HepG2 (cell line): ENCODE results near the gene RNF40. TPM values are rescaled to one million over a fixed set of nuclear protein-coding genes. Genes with fewer than 3 reads are reported as not detected.
A peak's percentile ranks its signal among the peaks of the same experiment; 100 is the strongest.

Source experiments
- CEBPB ChIP-seq: IDR thresholded peaks from 2 replicates; pipeline ENCODE4 v1.6.1; 2011; ENCODE audit warnings: low read depth, low read length, improper control_type of control experiment, borderline replicate concordance
- EEA1 ChIP-seq: sonication (generic); formaldehyde crosslinking; IDR thresholded peaks from 2 replicates; pipeline ENCODE4 v1.5.1; 2020; ENCODE audit warnings: mild to moderate bottlenecking, missing genetic modification reagents, borderline replicate concordance
- ISX ChIP-seq: sonication (generic); formaldehyde crosslinking; conservative IDR thresholded peaks from 2 replicates; pipeline ENCODE4 v1.5.0; 2020; ENCODE audit warnings: missing genetic modification reagents
- JDP2 ChIP-seq: sonication (generic); formaldehyde crosslinking; IDR thresholded peaks from 2 replicates; pipeline ENCODE4 v1.8.1; 2022; ENCODE audit warnings: missing genetic modification reagents, borderline replicate concordance
- KAT7 ChIP-seq: IDR thresholded peaks from 2 replicates; pipeline ENCODE4 v1.6.1; 2018; ENCODE audit warnings: borderline replicate concordance, missing compliant biosample characterization
- KDM1A ChIP-seq: IDR thresholded peaks from 2 replicates; pipeline ENCODE4 v1.6.1; 2016; ENCODE audit warnings: missing compliant biosample characterization
- KLF15 ChIP-seq: sonication (generic); formaldehyde crosslinking; IDR thresholded peaks from 2 replicates; pipeline ENCODE4 v1.8.1; 2023; ENCODE audit warnings: borderline replicate concordance, mild to moderate bottlenecking, inconsistent platforms, missing genetic modification reagents, mixed read lengths
- MBNL3 ChIP-seq: fragments of 250-450 bp; sonication (Bioruptor Pico); conservative IDR thresholded peaks from 2 replicates; pipeline ENCODE4 v1.8.0; 2022; ENCODE audit warnings: mild to moderate bottlenecking, inconsistent platforms
- NPAS2 ChIP-seq: sonication (generic); formaldehyde crosslinking; IDR thresholded peaks from 2 replicates; pipeline ENCODE4 v1.8.0; 2022; ENCODE audit warnings: mild to moderate bottlenecking, missing genetic modification reagents, borderline replicate concordance
- PHF21A ChIP-seq: sonication (generic); formaldehyde crosslinking; IDR thresholded peaks from 2 replicates; pipeline ENCODE4 v1.5.0; 2020; ENCODE audit warnings: mild to moderate bottlenecking, missing genetic modification reagents
- RBAK ChIP-seq: sonication (generic); formaldehyde crosslinking; IDR thresholded peaks from 2 replicates; pipeline ENCODE4 v1.5.1; 2020; ENCODE audit warnings: mild to moderate bottlenecking, missing genetic modification reagents
- RFXAP ChIP-seq: sonication (generic); formaldehyde crosslinking; IDR thresholded peaks from 2 replicates; pipeline ENCODE4 v1.4.0; 2020; ENCODE audit warnings: missing genetic modification reagents, borderline replicate concordance
- RXRA ChIP-seq: sonication (generic); formaldehyde crosslinking; IDR thresholded peaks from 2 replicates; pipeline ENCODE4 v1.5.1; 2020; ENCODE audit warnings: missing genetic modification reagents
- SP140L ChIP-seq: sonication (generic); formaldehyde crosslinking; IDR thresholded peaks from 2 replicates; pipeline ENCODE4 v1.4.0; 2020; ENCODE audit warnings: missing genetic modification reagents, borderline replicate concordance
- TARDBP ChIP-seq: sonication (generic); formaldehyde crosslinking; IDR thresholded peaks from 2 replicates; pipeline ENCODE4 v1.8.0; 2022; ENCODE audit warnings: mild to moderate bottlenecking, missing genetic modification reagents
- ZBTB8A ChIP-seq: sonication (generic); formaldehyde crosslinking; IDR thresholded peaks from 2 replicates; pipeline ENCODE4 v1.4.0; 2020; ENCODE audit warnings: mild to moderate bottlenecking, low read depth, missing genetic modification reagents, borderline replicate concordance
- ZNF10 ChIP-seq: sonication (generic); formaldehyde crosslinking; IDR thresholded peaks from 2 replicates; pipeline ENCODE4 v1.4.0; 2020; ENCODE audit warnings: mild to moderate bottlenecking, low read depth, missing genetic modification reagents, borderline replicate concordance
- ZNF331 ChIP-seq: sonication (generic); formaldehyde crosslinking; IDR thresholded peaks from 2 replicates; pipeline ENCODE4 v1.4.0; 2020; ENCODE audit warnings: missing genetic modification reagents
- ZNF891 ChIP-seq: sonication (generic); formaldehyde crosslinking; IDR thresholded peaks from 2 replicates; pipeline ENCODE4 v1.5.0; 2020; ENCODE audit warnings: mild to moderate bottlenecking, missing genetic modification reagents
- polyA plus RNA-seq, 8 experiments: library from polyadenylated mRNA; depleted of rRNA in 3 of 8; stranded (reverse) in 7 of 8; unstranded in 1 of 8; fragments of >200 nt; fragmentation: Illumina TruSeq in 4 of 8; extraction: Trizol in 4 of 8; gene quantifications; 2 replicates each; pipeline versions ENCODE4 v1.2.1 to v1.2.3, GENCODE V29; 2011 to 2016; ENCODE audit warnings: low read depth in 4 of 8, missing spikeins in 1 of 8, mixed read lengths in 1 of 8; ENCODE audit not compliant: insufficient read depth in 1 of 8
- total RNA-seq, 5 experiments: library from RNA; depleted of rRNA; stranded (reverse); fragments of >200 nt; fragmentation: Illumina TruSeq; extraction: Trizol; gene quantifications; 2 replicates each; pipeline ENCODE4 v1.2.3, GENCODE V29; 2016; ENCODE audit warnings: low read depth in 1 of 5
- TF ChIP-seq, protein P1 (sequence below): sonication (generic); formaldehyde crosslinking; IDR thresholded peaks from 2 replicates; pipeline ENCODE4 v1.8.0; 2022; ENCODE audit warnings: mild to moderate bottlenecking, missing genetic modification reagents, moderate library complexity
- TF ChIP-seq, protein P2 (sequence below): IDR thresholded peaks from 2 replicates; pipeline ENCODE4 v1.6.1; 2018; ENCODE audit warnings: missing genetic modification reagents
- TF ChIP-seq, protein P3 (sequence below): sonication (generic); formaldehyde crosslinking; IDR thresholded peaks from 2 replicates; pipeline ENCODE4 v1.4.0; 2020; ENCODE audit warnings: missing genetic modification reagents, borderline replicate concordance

Gene RNF40
- total and polyA plus RNA-seq, 2 of the 13 experiments (the other 11 are each of a cell fraction or from before 2014, with no cell fraction given): 84.0 to 85.6 TPM

GRCh38 chr16:30786115-30786935, 24.2 kb downstream of the RNF40 start (continued):
- no peak for TF ChIP-seq KAT7 (CRISPR knock-in tag)
- TF ChIP-seq ZNF891 (CRISPR knock-in tag): no peak
- TF ChIP-seq, protein P1, sequence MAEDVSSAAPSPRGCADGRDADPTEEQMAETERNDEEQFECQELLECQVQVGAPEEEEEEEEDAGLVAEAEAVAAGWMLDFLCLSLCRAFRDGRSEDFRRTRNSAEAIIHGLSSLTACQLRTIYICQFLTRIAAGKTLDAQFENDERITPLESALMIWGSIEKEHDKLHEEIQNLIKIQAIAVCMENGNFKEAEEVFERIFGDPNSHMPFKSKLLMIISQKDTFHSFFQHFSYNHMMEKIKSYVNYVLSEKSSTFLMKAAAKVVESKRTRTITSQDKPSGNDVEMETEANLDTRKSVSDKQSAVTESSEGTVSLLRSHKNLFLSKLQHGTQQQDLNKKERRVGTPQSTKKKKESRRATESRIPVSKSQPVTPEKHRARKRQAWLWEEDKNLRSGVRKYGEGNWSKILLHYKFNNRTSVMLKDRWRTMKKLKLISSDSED (CRISPR knock-in tag): no peak
- no peak for TF ChIP-seq PHF21A (CRISPR knock-in tag)
- TF ChIP-seq ZNF10: no peak
- TF ChIP-seq ZNF331: 0 out of 2 replicates have a peak, but pooled peaks have one; percentile 12
- TF ChIP-seq RBAK: no peak
- peak; percentile 68; the same call in 1 of the 2 replicates for TF ChIP-seq RXRA (CRISPR knock-in tag)
- no peak for TF ChIP-seq NPAS2 (CRISPR knock-in tag)
- no peak for TF ChIP-seq RFXAP
- no peak for TF ChIP-seq CEBPB
- no peak for TF ChIP-seq KDM1A (CRISPR knock-in tag)
- TF ChIP-seq ISX: no peak
- TF ChIP-seq TARDBP (CRISPR knock-in tag): peak; percentile 48; the same call in 1 of the 2 replicates
- no peak for TF ChIP-seq JDP2 (CRISPR knock-in tag)
- no peak; the same call in 1 of the 2 replicates for TF ChIP-seq ZBTB8A
- TF ChIP-seq, protein P2, sequence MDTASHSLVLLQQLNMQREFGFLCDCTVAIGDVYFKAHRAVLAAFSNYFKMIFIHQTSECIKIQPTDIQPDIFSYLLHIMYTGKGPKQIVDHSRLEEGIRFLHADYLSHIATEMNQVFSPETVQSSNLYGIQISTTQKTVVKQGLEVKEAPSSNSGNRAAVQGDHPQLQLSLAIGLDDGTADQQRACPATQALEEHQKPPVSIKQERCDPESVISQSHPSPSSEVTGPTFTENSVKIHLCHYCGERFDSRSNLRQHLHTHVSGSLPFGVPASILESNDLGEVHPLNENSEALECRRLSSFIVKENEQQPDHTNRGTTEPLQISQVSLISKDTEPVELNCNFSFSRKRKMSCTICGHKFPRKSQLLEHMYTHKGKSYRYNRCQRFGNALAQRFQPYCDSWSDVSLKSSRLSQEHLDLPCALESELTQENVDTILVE (CRISPR knock-in tag): no peak
- TF ChIP-seq, protein P3, sequence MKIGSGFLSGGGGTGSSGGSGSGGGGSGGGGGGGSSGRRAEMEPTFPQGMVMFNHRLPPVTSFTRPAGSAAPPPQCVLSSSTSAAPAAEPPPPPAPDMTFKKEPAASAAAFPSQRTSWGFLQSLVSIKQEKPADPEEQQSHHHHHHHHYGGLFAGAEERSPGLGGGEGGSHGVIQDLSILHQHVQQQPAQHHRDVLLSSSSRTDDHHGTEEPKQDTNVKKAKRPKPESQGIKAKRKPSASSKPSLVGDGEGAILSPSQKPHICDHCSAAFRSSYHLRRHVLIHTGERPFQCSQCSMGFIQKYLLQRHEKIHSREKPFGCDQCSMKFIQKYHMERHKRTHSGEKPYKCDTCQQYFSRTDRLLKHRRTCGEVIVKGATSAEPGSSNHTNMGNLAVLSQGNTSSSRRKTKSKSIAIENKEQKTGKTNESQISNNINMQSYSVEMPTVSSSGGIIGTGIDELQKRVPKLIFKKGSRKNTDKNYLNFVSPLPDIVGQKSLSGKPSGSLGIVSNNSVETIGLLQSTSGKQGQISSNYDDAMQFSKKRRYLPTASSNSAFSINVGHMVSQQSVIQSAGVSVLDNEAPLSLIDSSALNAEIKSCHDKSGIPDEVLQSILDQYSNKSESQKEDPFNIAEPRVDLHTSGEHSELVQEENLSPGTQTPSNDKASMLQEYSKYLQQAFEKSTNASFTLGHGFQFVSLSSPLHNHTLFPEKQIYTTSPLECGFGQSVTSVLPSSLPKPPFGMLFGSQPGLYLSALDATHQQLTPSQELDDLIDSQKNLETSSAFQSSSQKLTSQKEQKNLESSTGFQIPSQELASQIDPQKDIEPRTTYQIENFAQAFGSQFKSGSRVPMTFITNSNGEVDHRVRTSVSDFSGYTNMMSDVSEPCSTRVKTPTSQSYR (CRISPR knock-in tag): no peak
- no peak for TF ChIP-seq KLF15 (CRISPR knock-in tag)
- TF ChIP-seq MBNL3 (CRISPR knock-in tag): no peak
- TF ChIP-seq EEA1: no peak
- no peak for TF ChIP-seq SP140L
